Heart left ventricle (tissue), 16 donors: ENCODE measurements around the gene HIPK2. TPM values are rescaled to one million over a fixed set of nuclear protein-coding genes. Genes with fewer than 3 reads are reported as not detected.

ENCODE experiments used
- ATAC-seq, 4 donors: fragments of 200-7000 bp; cut with Tn5 transposase; one replicate each; pipeline ENCODE4 v1.9.1; 2020 to 2022; ENCODE audit warnings: moderate library complexity in 4 of 4, mild to moderate bottlenecking in 3 of 4, moderate number of reproducible peaks in 1 of 4
- DNase-seq, 5 donors: peaks; one replicate each; pipeline ENCODE4 v3.0.0-alpha.2; 2020
- H3K27ac ChIP-seq, 12 donors: fragments of 200-600 bp; sonication (generic) in 4 of 12; one replicate each; pipeline versions ENCODE4 v1.5.0 to v1.8.0; 2016 to 2022; ENCODE audit warnings: mild to moderate bottlenecking in 2 of 12
- H3K27me3 ChIP-seq, 9 donors: fragments of 200-600 bp; sonication (generic) in 2 of 9; one replicate each; pipeline versions ENCODE4 v1.5.1 to v1.8.0; 2016 to 2022; ENCODE audit warnings: mild to moderate bottlenecking in 3 of 9
- H3K36me3 ChIP-seq, 9 donors: fragments of 200-600 bp; sonication (generic) in 2 of 9; one replicate each; pipeline versions ENCODE4 v1.5.0 to v1.8.0; 2018 to 2022; ENCODE audit warnings: mild to moderate bottlenecking in 2 of 9
- H3K4me1 ChIP-seq, 12 donors: fragments of 200-600 bp; sonication (generic) in 4 of 12; one replicate each; pipeline versions ENCODE4 v1.5.0 to v1.8.0; 2016 to 2022; ENCODE audit warnings: mild to moderate bottlenecking in 3 of 12
- H3K4me3 ChIP-seq, 12 donors: fragments of 200-600 bp; sonication (generic) in 4 of 12; one replicate each; pipeline versions ENCODE4 v1.5.0 to v1.8.0; 2017 to 2022; ENCODE audit warnings: mild to moderate bottlenecking in 9 of 12, moderate library complexity in 4 of 12
- H3K9me3 ChIP-seq, 12 donors: fragments of 200-600 bp; sonication (generic) in 4 of 12; one replicate each; pipeline versions ENCODE4 v1.5.0 to v1.8.0; 2016 to 2022; ENCODE audit warnings: mild to moderate bottlenecking in 1 of 12
- POLR2A ChIP-seq, 2 donors: fragments of 450-650 bp; IDR thresholded peaks; one replicate each; pipeline ENCODE4 v1.6.1; 2017; ENCODE audit warnings: antibody characterized with exemption in 2 of 2, mild to moderate bottlenecking in 2 of 2, moderate library complexity in 2 of 2
- WGBS, 4 donors: extraction: QIAGEN DNeasy Blood & Tissue Kit in 2 of 4; methylation state at CpG; one replicate each; pipeline versions ENCODE4 v1.1.5 to v1.1.7; 2013 to 2018; 5-methylcytosine and 5-hydroxymethylcytosine counted together
- intact Hi-C, 10 donors: fragments of 100-400 bp; cut with DNase I; formaldehyde crosslinking; loops; one replicate each; pipeline versions ENCODE4 v1.11.1 to v1.14.2; 2022
- polyA plus RNA-seq, 2 donors: library from polyadenylated mRNA; stranded (reverse); fragments of 200-250 nt; gene quantifications; one replicate each; pipeline ENCODE4 v1.2.3, GENCODE V29; 2013
- total RNA-seq, 9 donors: library from RNA; depleted of rRNA in 2 of 9; stranded (reverse); fragments of >200 nt in 2 of 9; fragmentation: NEBNext Ultra II Directional in 3 of 9; extraction: Animal tissue kit (Norgen Biotek cat#: 25700) in 3 of 9; gene quantifications; one replicate each; pipeline versions ENCODE4 v1.1.0 to v1.2.4, GENCODE V29; 2016 to 2023
- TF ChIP-seq, protein P1 (sequence below), 12 donors: fragments of 200-600 bp; sonication (generic) in 4 of 12; IDR thresholded peaks; one replicate each; pipeline versions ENCODE4 v1.5.0 to v1.8.0; 2018 to 2022; ENCODE audit warnings: antibody characterized with exemption in 12 of 12, mild to moderate bottlenecking in 5 of 12
- donor health status: ischemic (EF 13 %, LVEDD 7.1; RV severe dilation, severe dysfunction).
- donor health status: healthy with polysubstance abuse.
- donor health status: DM: no; HTN: yes; CAD: no.
- donor health status: DM: no; HTN: no; CAD: no.
- donor health status: ischemic (EF 25% LVEDD 6.9; RV normal size, moderate dysfunction).
- donor health status: ischemic (EF 25% LVEDD 5.7; RV mildly dilated, moderate dysfunction).
- donor health status: healthy.
- donor health status: DM: yes; HTN: yes; CAD: no.
- donor health status: ischemic (EF 35%, LVEDD 5.7; RV mildly dilated, moderate dysfunction).
- donor health status: nonischemic (EF 11% LVEDD 7.7; RV severe dilation, severe dysfunction).
- donor health status: DM: yes; HTN: yes; CAD: no.
- donor health status: PGD.
- donor health status: ischemic (EF 29% LVEDD 5.4; RV normal size, mild dysfunction).
- donor health status: nonischemic (EF 23%, LVEDD 6.1; RV moderate dilation, normal function).

Gene HIPK2
- total and polyA plus RNA-seq, 11 donors: 43.2 to 244 (median 143) TPM

GRCh38 chr7:139586286-139586685 lies 191.5 kb downstream of the HIPK2 start:
- ATAC-seq (no peak), DNase-seq (no peak)
- peaks cover 0 to 11% (median 0%) of the 10 kb centered on the region in 12 donors for H3K4me1 ChIP-seq
- peaks cover 13 to 100% (median 96%) of the 10 kb centered on the region in 9 donors for H3K36me3 ChIP-seq
- intact Hi-C loops: no loop called here
- no peak overlapping the region for H3K27ac ChIP-seq
- H3K27me3 ChIP-seq: no peaks in the 10 kb centered on the region
- TF ChIP-seq, protein P1, sequence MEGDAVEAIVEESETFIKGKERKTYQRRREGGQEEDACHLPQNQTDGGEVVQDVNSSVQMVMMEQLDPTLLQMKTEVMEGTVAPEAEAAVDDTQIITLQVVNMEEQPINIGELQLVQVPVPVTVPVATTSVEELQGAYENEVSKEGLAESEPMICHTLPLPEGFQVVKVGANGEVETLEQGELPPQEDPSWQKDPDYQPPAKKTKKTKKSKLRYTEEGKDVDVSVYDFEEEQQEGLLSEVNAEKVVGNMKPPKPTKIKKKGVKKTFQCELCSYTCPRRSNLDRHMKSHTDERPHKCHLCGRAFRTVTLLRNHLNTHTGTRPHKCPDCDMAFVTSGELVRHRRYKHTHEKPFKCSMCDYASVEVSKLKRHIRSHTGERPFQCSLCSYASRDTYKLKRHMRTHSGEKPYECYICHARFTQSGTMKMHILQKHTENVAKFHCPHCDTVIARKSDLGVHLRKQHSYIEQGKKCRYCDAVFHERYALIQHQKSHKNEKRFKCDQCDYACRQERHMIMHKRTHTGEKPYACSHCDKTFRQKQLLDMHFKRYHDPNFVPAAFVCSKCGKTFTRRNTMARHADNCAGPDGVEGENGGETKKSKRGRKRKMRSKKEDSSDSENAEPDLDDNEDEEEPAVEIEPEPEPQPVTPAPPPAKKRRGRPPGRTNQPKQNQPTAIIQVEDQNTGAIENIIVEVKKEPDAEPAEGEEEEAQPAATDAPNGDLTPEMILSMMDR (IDR thresholded peaks at IDR 0.05): no peak
- no peak for TF ChIP-seq POLR2A (IDR thresholded peaks at IDR 0.05)
- no peaks in the 10 kb centered on the region for H3K9me3 ChIP-seq
- WGBS, 4 donors: 91 to 99% (median 96%) methylated on average over 3 of the region's 3 CpGs
- H3K4me3 ChIP-seq: no peak overlapping the region

GRCh38 chr7:139585042-139585441 lies 192.8 kb downstream of the HIPK2 start:
- peaks cover 0 to 11% (median 0%) of the 10 kb centered on the region in 12 donors for H3K4me1 ChIP-seq
- H3K27me3 ChIP-seq: no peaks in the 10 kb centered on the region
- no peak for DNase-seq
- H3K9me3 ChIP-seq: no peaks in the 10 kb centered on the region
- intact Hi-C loops: no loop called here
- ATAC-seq: no peak
- H3K27ac ChIP-seq: no peak overlapping the region
- H3K36me3 ChIP-seq: peaks cover 16 to 100% (median 95%) of the 10 kb centered on the region in 9 donors
- no peak overlapping the region for H3K4me3 ChIP-seq
- 68 to 88% (median 78%) methylated on average over 5 of the region's 5 CpGs for whole genome bisulfite sequencing, 4 donors
- no peak for TF ChIP-seq POLR2A (IDR thresholded peaks at IDR 0.05)
- TF ChIP-seq, protein P1 (IDR thresholded peaks at IDR 0.05): no peak

DNA sequence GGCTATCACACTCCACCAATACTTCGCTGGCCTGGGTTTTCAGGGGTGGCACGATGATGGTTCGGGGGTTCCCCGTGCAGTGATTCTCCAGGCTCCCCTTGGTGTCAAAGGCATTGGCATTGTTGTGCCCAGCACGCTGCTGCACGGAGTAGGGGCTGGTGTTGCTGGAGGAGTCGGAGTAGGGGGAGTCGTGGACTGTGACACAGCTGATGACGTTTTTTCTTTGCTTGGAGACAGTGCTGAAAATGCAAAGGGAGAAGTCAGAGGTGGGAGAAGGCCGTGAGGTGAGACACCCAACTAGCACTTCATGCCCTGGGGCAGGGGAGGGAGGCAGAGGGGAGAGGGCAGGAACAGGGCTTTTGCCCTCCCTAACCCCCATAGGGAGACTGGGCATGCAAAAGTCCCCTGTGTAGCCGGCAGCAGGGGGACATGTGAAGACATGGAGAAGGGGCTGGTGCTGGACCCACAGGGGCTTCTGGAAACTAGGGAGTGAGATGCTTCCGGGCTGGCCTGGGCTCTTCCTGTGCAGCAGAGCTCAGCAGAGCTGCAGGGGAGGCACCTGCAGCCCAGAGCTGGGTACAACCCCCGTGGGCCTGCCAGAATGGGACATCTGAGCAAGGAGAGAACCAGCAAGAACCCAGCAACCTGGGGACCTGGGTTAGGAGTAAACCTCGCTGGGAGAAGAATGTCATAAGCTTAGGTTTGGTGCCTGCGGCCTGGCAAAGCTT lies 193.8 kb downstream of the HIPK2 start:
- intact Hi-C loops: no loop called here
- Histone ChIP-seq H3K4me1 (peaks cover 0 to 9% (median 0%) of the 10 kb centered on the region in 12 donors), H3K36me3 (peaks cover 16 to 100% (median 95%) of the 10 kb centered on the region in 9 donors), H3K9me3 (no peaks in the 10 kb centered on the region), H3K27ac (no peak overlapping the region), H3K4me3 (no peak overlapping the region), H3K27me3 (no peaks in the 10 kb centered on the region)
- no peak for TF ChIP-seq POLR2A (IDR thresholded peaks at IDR 0.05)
- TF ChIP-seq, protein P1 (IDR thresholded peaks at IDR 0.05): no peak
- WGBS, 4 donors: 91 to 94% (median 93%) methylated on average over 14 to 15 of the region's 15 CpGs
- DNase-seq (no peak), ATAC-seq (no peak)

DNA sequence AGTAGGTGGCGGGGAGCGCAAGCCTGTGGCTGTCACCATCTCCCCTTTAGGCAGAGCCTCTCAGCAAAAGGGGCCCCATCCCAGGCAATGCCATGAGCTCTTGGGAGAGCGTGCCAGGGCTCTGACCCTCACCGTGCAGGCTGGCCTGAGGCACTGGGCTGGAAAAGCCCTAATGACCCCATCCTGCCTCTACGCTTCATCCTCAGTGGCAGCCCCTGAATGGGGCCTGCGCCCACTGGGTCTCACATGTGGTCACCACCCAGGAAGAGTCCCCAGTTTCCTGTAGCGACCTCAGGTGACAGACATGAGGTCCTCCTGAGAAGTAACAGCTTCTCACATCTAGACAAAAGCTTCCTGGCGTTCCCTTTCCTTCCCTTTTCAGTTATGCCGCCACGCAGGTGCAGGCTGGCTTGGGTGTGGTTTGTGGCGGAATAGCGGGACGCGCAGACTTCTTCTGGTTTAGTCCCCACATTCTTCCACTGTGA lies 195.1 kb downstream of the HIPK2 start:
- no peak for DNase-seq
- TF ChIP-seq, protein P1 (IDR thresholded peaks at IDR 0.05): no peak
- TF ChIP-seq POLR2A (IDR thresholded peaks at IDR 0.05): no peak
- Histone ChIP-seq H3K4me1 (no peaks in the 10 kb centered on the region), H3K36me3 (peaks cover 16 to 100% (median 95%) of the 10 kb centered on the region in 9 donors), H3K27ac (no peak overlapping the region), H3K9me3 (no peaks in the 10 kb centered on the region), H3K27me3 (no peaks in the 10 kb centered on the region), H3K4me3 (no peak overlapping the region)
- ATAC-seq: peak in 1 of 4 donors; percentile 17
- WGBS, 4 donors: 86 to 96% (median 90%) methylated on average over 10 to 14 of the region's 14 CpGs
- intact Hi-C loops: no loop called here
